NCI-H345 treated with DMSO at 0.1 percent for 48 hours (cell line): Measurements from ENCODE around the gene OLFML2A.

Experiments
- DNase-seq: peaks from one replicate; lab custom pipeline; 2025; ENCODE audit not compliant: unreplicated experiment; lab: John Stamatoyannopoulos, UW

The OLFML2A gene

GRCh38 chr9:124852121-124852828 lies 75.3 kb downstream of the OLFML2A start:
- DNase-seq = no peak

GRCh38 chr9:124852829-124853531 lies 76.0 kb downstream of the OLFML2A start, which contains the start of gene WDR38:
Gene WDR38 (plus strand): TSS chr9:124853460. CDS start chr9:124853532, 72 bp downstream.
- peak; percentile 49 for DNase-seq

DNA sequence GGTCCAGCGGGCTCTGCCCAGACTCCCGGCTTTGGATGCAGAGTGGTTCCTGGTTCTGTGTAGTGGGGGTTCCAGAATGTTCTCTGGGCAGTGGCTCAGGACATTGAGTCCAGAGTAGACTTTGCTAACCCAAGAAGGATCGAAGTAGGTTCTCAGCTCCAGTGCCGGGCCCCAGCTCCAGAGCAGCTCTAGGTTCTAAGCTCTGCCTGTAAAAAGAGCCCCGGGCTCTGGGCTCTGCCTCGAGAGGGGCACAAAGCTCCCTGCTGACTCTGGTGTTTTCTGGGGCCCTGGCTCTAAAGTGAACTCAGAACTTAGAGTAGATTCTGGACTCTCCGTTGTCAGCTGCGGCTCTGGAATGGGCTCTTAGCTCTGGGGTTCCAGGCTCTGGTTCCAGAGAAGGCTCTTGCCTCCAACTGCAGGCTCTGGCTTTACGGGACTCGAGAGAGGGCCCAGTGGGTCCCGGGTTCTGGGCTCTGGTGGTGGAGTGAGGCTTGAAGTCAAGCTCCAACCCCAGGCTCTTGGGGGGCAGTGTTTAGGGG lies 76.7 kb downstream of the OLFML2A start:
- no peak for DNase-seq

DNA sequence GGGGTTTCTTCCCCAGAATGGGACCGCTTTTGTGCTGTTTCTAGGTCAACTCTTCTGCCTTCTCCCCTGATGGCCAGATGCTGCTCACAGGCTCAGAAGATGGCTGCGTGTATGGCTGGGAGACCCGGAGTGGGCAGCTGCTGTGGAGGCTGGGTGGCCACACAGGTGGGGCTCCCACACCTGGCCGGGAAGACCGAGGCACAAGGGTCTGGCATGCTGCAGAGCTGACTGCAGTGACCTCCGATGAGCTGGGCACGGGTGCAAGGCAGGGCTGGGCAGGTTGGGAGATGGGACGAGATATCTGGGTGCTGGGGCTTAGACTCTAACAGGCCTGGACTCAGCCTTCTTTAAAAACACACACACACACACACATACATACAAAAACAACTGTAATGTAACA lies 77.2 kb downstream of the OLFML2A start:
- DNase-seq = no peak

DNA sequence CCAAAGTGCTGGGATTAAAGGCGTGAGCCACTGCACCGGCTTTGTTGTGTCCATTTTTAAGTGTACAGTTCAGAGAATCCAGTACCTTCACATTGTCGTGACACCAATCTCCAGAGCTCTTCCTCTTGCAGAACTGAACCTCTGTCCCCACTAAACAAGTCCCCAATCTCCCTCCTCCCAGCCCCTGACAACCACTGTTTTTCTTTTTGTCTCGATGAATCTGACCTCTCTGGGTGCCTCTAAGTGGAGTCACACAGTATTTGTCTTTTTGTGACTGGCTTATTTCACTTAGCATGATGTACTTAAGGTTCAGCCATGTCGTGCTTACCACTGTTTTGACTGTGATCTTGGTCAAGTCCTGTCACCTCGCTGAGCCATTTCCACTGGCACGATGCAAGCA lies 77.9 kb downstream of the OLFML2A start:
- DNase-seq = no peak

DNA sequence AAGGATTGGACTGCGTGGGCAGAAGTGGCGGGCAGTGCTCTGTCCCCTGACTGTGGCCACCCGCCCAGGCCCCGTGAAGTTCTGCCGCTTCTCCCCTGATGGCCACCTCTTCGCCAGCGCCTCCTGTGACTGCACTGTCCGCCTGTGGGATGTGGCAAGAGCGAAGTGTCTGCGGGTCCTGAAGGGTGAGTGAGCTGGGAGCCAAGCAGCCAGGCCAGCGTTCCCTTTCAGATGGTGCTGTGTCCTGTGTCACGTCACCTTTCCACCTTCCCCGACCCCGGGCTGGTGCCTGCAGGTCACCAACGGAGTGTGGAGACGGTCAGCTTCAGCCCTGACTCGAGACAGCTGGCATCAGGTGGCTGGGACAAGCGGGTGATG lies 78.6 kb downstream of the OLFML2A start:
- no peak for DNase-seq

- no peak for DNase-seq
Observed at GRCh38 chr9:124855944-124856765, 79.2 kb downstream of the OLFML2A start.

DNA sequence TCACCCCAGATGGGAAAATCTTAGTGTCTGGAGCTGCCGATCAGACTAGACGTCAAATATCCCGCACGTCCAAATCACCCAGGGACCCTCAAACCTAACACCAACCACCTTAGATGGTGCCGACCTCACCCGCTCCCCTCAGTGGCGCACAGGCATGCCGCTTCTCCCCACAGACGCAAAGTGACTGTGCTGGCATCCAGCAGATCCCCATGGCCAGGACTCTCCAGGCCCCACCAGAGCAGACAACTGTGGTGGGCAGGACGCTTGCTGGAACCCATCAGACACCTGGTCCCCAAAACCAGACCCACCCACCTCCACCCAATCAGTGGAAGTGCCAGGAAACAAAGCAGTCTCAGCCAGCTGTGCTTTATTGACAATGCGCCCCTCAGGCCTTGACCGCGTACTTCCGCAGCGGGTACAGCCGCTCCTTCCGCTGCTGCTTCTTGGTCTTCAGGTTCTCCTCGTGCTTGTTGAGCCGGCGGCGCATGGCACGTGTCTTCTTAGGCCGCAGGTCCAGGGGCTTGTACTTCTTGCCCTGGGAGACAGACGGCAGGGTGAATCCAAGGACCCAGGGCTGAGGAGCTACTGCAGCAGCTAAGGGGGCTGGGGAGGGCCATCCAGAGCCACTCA lies 80.7 kb downstream of the OLFML2A start:
- DNase-seq = no peak

DNA sequence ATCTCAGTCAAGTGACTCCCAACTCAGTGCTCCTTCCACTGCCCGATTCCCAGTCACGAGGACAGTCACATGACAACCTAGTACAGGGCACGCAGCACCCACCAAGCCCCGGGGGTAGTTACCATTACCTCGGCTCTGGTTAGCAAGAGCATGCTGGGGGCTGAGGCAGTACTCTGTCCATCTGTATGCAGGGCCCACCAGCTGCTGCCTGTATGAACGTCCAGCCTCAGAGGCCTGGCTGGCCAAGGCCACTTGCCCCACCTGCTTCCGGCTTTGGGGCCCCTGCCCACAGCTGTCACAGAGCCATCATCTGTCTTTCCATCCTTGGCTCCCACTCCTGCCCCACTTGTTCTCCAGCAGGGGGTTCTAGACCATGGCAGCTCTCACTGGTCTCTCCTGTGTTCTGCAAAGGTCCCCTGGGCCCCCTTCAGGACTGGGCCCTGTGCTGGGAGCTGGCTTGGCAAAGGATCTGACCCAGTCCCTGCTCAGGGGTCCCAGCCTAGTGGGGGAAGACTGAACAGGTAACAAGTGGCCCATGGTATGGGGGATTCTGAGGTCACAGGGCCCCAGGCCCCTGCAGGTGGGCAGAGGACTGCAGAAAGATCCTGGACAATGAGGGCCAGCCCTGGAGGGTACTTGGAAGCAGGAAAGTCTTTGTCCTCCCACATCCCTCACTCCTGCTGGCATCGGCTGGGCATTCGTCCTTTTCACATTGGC lies 81.6 kb downstream of the OLFML2A start:
- no peak for DNase-seq

- no peak for DNase-seq
Observed at GRCh38 chr9:124859803-124860581, 83.1 kb downstream of the OLFML2A start.

DNA sequence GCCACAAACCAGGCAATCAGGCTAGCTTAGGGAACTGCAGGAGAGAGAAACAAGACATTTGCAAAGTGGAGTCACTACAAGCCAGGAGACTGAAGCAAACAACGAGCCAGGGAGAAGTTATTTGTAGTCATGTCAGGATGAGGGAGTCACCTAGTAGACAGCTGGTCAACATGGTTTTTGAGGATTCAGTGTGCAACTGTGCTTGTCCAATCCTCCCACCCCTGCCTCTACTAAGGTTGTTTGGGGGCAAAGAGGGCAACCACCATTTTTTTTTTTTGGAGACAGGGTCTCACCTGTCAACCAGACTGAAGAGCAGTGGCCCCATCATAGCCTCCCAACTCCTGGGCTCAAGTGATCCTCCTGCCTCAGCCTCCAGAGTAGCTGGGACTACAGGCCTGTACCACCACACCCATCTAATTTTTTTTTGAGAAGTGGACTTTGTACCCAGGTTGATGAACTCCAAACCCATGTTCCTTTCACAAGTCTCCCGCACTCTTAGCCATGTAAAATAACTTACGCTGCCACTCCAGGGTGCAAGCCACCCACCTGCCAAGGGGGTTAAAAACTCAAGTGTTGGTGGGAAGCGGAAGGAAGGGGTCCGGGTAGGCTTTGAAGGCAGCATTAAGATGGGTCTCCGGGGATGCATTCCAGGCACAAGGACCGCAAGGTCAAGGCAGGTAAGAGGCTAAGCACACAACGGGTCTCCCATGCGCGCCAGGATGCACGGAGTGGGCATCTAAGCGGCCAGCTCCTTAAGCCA lies 83.8 kb downstream of the OLFML2A start:
- no peak for DNase-seq

DNA sequence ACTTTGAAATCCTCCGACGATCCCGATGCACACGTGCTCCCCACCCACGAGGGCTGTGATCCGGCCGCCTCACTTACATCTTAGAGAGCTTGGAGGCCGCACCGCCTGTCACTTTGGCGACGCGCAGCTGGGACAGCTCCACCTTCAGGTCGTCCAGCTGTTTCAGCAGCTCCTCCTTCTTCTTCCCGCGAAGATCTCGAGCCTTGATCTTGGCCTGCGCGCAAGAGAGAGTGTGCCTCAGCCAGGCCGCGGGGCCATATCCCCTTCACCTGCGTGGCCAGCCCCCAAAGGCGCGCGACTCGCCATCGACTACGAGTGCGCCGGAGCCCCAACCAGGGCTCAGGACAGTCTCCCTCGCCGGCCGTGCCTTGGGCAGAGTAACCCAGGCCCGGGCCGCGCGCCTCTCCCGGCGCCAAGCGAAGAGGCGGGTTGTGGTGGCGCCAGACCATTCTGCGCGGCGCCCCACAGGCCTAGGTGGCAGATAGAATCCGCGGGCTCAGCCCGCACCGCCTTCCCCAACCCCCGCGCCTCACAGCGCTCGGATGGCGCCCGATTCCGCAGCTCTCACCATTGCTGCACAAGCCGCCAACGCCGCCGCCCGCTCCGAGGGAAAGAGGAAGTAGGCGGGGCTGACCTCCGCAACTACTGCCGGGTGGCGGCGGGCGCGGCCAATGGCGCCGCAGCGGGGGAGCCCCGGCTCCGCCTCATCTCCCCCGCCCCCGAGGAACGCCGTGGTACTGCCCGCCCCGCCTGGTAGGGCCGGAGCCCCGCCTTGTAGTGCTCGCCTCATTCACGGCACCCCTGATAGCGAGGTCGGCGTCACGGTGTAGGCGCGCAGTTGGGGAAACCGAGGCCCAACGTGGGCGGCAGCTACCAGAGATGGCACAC lies 84.7 kb downstream of the OLFML2A start, which contains the start of the genes ARPC5L and RPL35:
ARPC5L (plus strand) TSS at position 789 of the 888 bp plus-strand sequence. CDS start 7,161 bp downstream, outside the sequence.
RPL35 (minus strand) TSS at position 616 of the 888 bp plus-strand sequence; CDS start at position 571, 45 bp downstream.
- DNase-seq = peak; percentile 90

DNA sequence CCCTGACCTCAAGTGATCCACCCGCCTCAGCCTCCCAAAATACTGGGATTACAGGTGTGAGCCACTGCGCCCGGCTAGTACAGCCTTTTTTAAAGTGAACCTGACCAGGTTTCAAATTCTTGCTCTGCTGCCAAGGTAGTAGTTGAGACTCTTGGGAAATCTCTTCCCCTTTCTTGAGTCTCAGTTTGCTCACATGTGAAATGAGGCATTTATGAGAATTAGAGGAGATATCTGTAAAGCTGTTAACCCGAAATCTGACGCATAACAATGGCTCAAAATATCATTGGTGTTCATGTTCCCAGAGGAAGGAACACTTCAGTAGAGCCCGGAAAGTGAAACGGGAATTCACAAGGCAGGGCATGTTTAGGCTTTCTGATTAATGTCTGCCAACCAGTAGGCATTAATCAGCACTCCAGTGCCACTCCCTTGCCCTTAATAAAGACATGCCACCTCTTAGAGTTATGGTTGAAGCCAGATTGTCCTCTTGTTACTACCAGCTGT lies 86.5 kb downstream of the OLFML2A start:
- DNase-seq = no peak
